ENCODE measurements around the gene EPS8.
"Not testable (repeated sequence)": the region's sequence is repeated elsewhere in the genome, so short reads cannot be mapped to it uniquely, and the experiment has no call there.

EPS8 gene

GRCh38 chr12:15782667-15783066, 6.5 kb downstream of the EPS8 start:
- no peaks in the 10 kb centered on the region for H3K9me3 Mint-ChIP-seq
- H3K27ac Mint-ChIP-seq = no peak overlapping the region

GRCh38 chr12:15779925-15780324, 9.3 kb downstream of the EPS8 start:
- H3K9me3 Mint-ChIP-seq = no peaks in the 10 kb centered on the region
- no peaks in the 10 kb centered on the region for H3K4me1 Mint-ChIP-seq (ENCODE audit: low read depth)
- peaks cover 58% of the 10 kb centered on the region for H3K27me3 Mint-ChIP-seq
- no peak overlapping the region for H3K27ac Mint-ChIP-seq
- H3K36me3 Mint-ChIP-seq (ENCODE audit: low read depth) = no peaks in the 10 kb centered on the region
- no peak overlapping the region for H3K4me3 Mint-ChIP-seq

More at GRCh38 chr12:15782667-15783066, 6.5 kb downstream of the EPS8 start:
- no peaks in the 10 kb centered on the region for H3K36me3 Mint-ChIP-seq (ENCODE audit: low read depth)
- no peaks in the 10 kb centered on the region for H3K4me1 Mint-ChIP-seq (ENCODE audit: low read depth)
- peaks cover 72% of the 10 kb centered on the region for H3K27me3 Mint-ChIP-seq
- H3K4me3 Mint-ChIP-seq = no peak overlapping the region

- Mint-ChIP-seq H3K9me3 (no peaks in the 10 kb centered on the region), H3K36me3 (ENCODE audit: low read depth) (no peaks in the 10 kb centered on the region), H3K27ac (no peak overlapping the region), H3K27me3 (peaks cover 42% of the 10 kb centered on the region), H3K4me3 (no peak overlapping the region), H3K4me1 (ENCODE audit: low read depth) (no peaks in the 10 kb centered on the region)
These were observed 11.1 kb downstream of the EPS8 start for GRCh38 chr12:15778126-15778525.

- Mint-ChIP-seq H3K9me3 (no peaks in the 10 kb centered on the region), H3K4me3 (no peak overlapping the region), H3K36me3 (ENCODE audit: low read depth) (no peaks in the 10 kb centered on the region), H3K27ac (no peak overlapping the region), H3K4me1 (ENCODE audit: low read depth) (no peaks in the 10 kb centered on the region), H3K27me3 (peaks cover 36% of the 10 kb centered on the region)
These were observed 11.7 kb downstream of the EPS8 start for GRCh38 chr12:15777355-15778012.

- peaks cover 32% of the 10 kb centered on the region for H3K27me3 Mint-ChIP-seq
- H3K36me3 Mint-ChIP-seq (ENCODE audit: low read depth) = no peaks in the 10 kb centered on the region
- no peak overlapping the region for H3K4me3 Mint-ChIP-seq
- no peaks in the 10 kb centered on the region for H3K9me3 Mint-ChIP-seq
- H3K4me1 Mint-ChIP-seq (ENCODE audit: low read depth) = no peaks in the 10 kb centered on the region
- no peak overlapping the region for H3K27ac Mint-ChIP-seq
These were observed 12.7 kb downstream of the EPS8 start for GRCh38 chr12:15776532-15776931.

GRCh38 chr12:15774819-15775218, 14.4 kb downstream of the EPS8 start:
- no peaks in the 10 kb centered on the region for H3K4me1 Mint-ChIP-seq (ENCODE audit: low read depth)
- H3K27me3 Mint-ChIP-seq = peaks cover 23% of the 10 kb centered on the region

GRCh38 chr12:15772405-15773018, 16.7 kb downstream of the EPS8 start:
- no peaks in the 10 kb centered on the region for H3K9me3 Mint-ChIP-seq
- H3K36me3 Mint-ChIP-seq (ENCODE audit: low read depth) = no peaks in the 10 kb centered on the region
- no peak overlapping the region for H3K4me3 Mint-ChIP-seq
- peaks cover 8% of the 10 kb centered on the region for H3K27me3 Mint-ChIP-seq
- no peak overlapping the region for H3K27ac Mint-ChIP-seq
- H3K4me1 Mint-ChIP-seq (ENCODE audit: low read depth) = no peaks in the 10 kb centered on the region

More at GRCh38 chr12:15774819-15775218, 14.4 kb downstream of the EPS8 start:
- Mint-ChIP-seq H3K27ac (no peak overlapping the region), H3K4me3 (no peak overlapping the region), H3K9me3 (no peaks in the 10 kb centered on the region), H3K36me3 (ENCODE audit: low read depth) (no peaks in the 10 kb centered on the region)

- H3K27me3 Mint-ChIP-seq = peaks cover 4% of the 10 kb centered on the region
- H3K4me3 Mint-ChIP-seq = no peak overlapping the region
- H3K4me1 Mint-ChIP-seq (ENCODE audit: low read depth) = no peaks in the 10 kb centered on the region
- no peaks in the 10 kb centered on the region for H3K36me3 Mint-ChIP-seq (ENCODE audit: low read depth)
- no peaks in the 10 kb centered on the region for H3K9me3 Mint-ChIP-seq
- no peak overlapping the region for H3K27ac Mint-ChIP-seq
These were observed 18.6 kb downstream of the EPS8 start for GRCh38 chr12:15770581-15770980.

- Mint-ChIP-seq H3K36me3 (ENCODE audit: low read depth) (no peaks in the 10 kb centered on the region), H3K27me3 (peaks cover 4% of the 10 kb centered on the region), H3K9me3 (no peaks in the 10 kb centered on the region), H3K4me3 (no peak overlapping the region), H3K27ac (no peak overlapping the region), H3K4me1 (ENCODE audit: low read depth) (no peaks in the 10 kb centered on the region)
These were observed 19.2 kb downstream of the EPS8 start for GRCh38 chr12:15770021-15770420.

GRCh38 chr12:15769586-15769985, 19.6 kb downstream of the EPS8 start:
- no peak overlapping the region for H3K4me3 Mint-ChIP-seq
- H3K9me3 Mint-ChIP-seq = no peaks in the 10 kb centered on the region
- H3K27me3 Mint-ChIP-seq = peaks cover 4% of the 10 kb centered on the region
- H3K27ac Mint-ChIP-seq = no peak overlapping the region
- no peaks in the 10 kb centered on the region for H3K36me3 Mint-ChIP-seq (ENCODE audit: low read depth)
- no peaks in the 10 kb centered on the region for H3K4me1 Mint-ChIP-seq (ENCODE audit: low read depth)

- peaks cover 4% of the 10 kb centered on the region for H3K27me3 Mint-ChIP-seq
- H3K4me1 Mint-ChIP-seq (ENCODE audit: low read depth) = no peaks in the 10 kb centered on the region
- H3K9me3 Mint-ChIP-seq = no peaks in the 10 kb centered on the region
- H3K4me3 Mint-ChIP-seq = no peak overlapping the region
- H3K27ac Mint-ChIP-seq = no peak overlapping the region
- H3K36me3 Mint-ChIP-seq (ENCODE audit: low read depth) = no peaks in the 10 kb centered on the region
These were observed 21.9 kb downstream of the EPS8 start for GRCh38 chr12:15767301-15767700.

- H3K27ac Mint-ChIP-seq = no peak overlapping the region
- H3K9me3 Mint-ChIP-seq = no peaks in the 10 kb centered on the region
- H3K36me3 Mint-ChIP-seq (ENCODE audit: low read depth) = no peaks in the 10 kb centered on the region
- H3K4me1 Mint-ChIP-seq (ENCODE audit: low read depth) = no peaks in the 10 kb centered on the region
- no peak overlapping the region for H3K4me3 Mint-ChIP-seq
- H3K27me3 Mint-ChIP-seq = peaks cover 18% of the 10 kb centered on the region
These were observed 25.9 kb downstream of the EPS8 start for GRCh38 chr12:15763328-15763727.

- H3K4me3 Mint-ChIP-seq; H3K9me3 Mint-ChIP-seq; H3K36me3 Mint-ChIP-seq (ENCODE audit: low read depth); H3K27ac Mint-ChIP-seq; H3K4me1 Mint-ChIP-seq (ENCODE audit: low read depth): not testable (repeated sequence)
- H3K27me3 Mint-ChIP-seq = peaks cover 19% of the 10 kb centered on the region
These were observed 27.0 kb downstream of the EPS8 start for GRCh38 chr12:15762162-15762561.

- H3K4me1 Mint-ChIP-seq (ENCODE audit: low read depth) = no peaks in the 10 kb centered on the region
- H3K4me3 Mint-ChIP-seq = no peak overlapping the region
- H3K27me3 Mint-ChIP-seq = peaks cover 24% of the 10 kb centered on the region
- no peaks in the 10 kb centered on the region for H3K9me3 Mint-ChIP-seq
- no peak overlapping the region for H3K27ac Mint-ChIP-seq
- H3K36me3 Mint-ChIP-seq (ENCODE audit: low read depth) = no peaks in the 10 kb centered on the region
These were observed 31.5 kb downstream of the EPS8 start for GRCh38 chr12:15757553-15758255.

- H3K4me3 Mint-ChIP-seq = no peak overlapping the region
- no peaks in the 10 kb centered on the region for H3K36me3 Mint-ChIP-seq (ENCODE audit: low read depth)
- H3K27ac Mint-ChIP-seq = no peak overlapping the region
- H3K4me1 Mint-ChIP-seq (ENCODE audit: low read depth) = no peaks in the 10 kb centered on the region
- no peaks in the 10 kb centered on the region for H3K9me3 Mint-ChIP-seq
- H3K27me3 Mint-ChIP-seq = peaks cover 24% of the 10 kb centered on the region
These were observed 32.4 kb downstream of the EPS8 start for GRCh38 chr12:15756822-15757221.
